Left kidney (tissue), 2 donors: ENCODE data around the gene SSTR5. TPM values are rescaled to one million over a fixed set of nuclear protein-coding genes. Genes with fewer than 3 reads are reported as not detected.
"Not testable (repeated sequence)": the region's sequence is repeated elsewhere in the genome, so short reads cannot be mapped to it uniquely, and the experiment has no call there.

Experiments
- DNase-seq: peaks from one replicate; pipeline ENCODE4 v3.0.0-alpha.2; 2013
- polyA plus RNA-seq: library from polyadenylated mRNA; unstranded; fragments of 120-200 nt; gene quantifications from one replicate; pipeline ENCODE4 v1.2.1, GENCODE V29; 2013; ENCODE audit not compliant: insufficient read length

Gene SSTR5
- polyA plus RNA-seq, 1 donor, result 0.27 TPM

- DNase-seq, result no peak
Observed at GRCh38 chr16:1073566-1074378, 1.2 kb downstream of the SSTR5 start.

- no peak for DNase-seq
Observed at GRCh38 chr16:1074379-1074649, 1.8 kb downstream of the SSTR5 start.

- DNase-seq, result no peak
Observed at GRCh38 chr16:1075546-1075945, 3.0 kb downstream of the SSTR5 start.

- DNase-seq, result no peak
Observed at GRCh38 chr16:1076801-1077576, 4.4 kb downstream of the SSTR5 start.

GRCh38 chr16:1077877-1078578 lies 5.5 kb downstream of the SSTR5 start:
- no peak for DNase-seq

GRCh38 chr16:1078579-1079021 lies 6.1 kb downstream of the SSTR5 start:
- no peak for DNase-seq

- no peak for DNase-seq
Observed at GRCh38 chr16:1079341-1079740, 6.8 kb downstream of the SSTR5 start.

GRCh38 chr16:1079786-1080525 lies 7.4 kb downstream of the SSTR5 start:
- DNase-seq, result no peak

- DNase-seq, result no peak
Observed at GRCh38 chr16:1080801-1081733, 8.5 kb downstream of the SSTR5 start.

GRCh38 chr16:1081734-1082265 lies 9.3 kb downstream of the SSTR5 start:
- DNase-seq, result no peak

GRCh38 chr16:1082266-1082951 lies 9.9 kb downstream of the SSTR5 start:
- no peak for DNase-seq

- peak; percentile 68 for DNase-seq
Observed at GRCh38 chr16:1082952-1083675, 10.6 kb downstream of the SSTR5 start.

- no peak for DNase-seq
Observed at GRCh38 chr16:1084971-1085370, 12.4 kb downstream of the SSTR5 start.

GRCh38 chr16:1086443-1086842 lies 13.9 kb downstream of the SSTR5 start:
- not testable (repeated sequence) for DNase-seq

- no peak for DNase-seq
Observed at GRCh38 chr16:1088295-1089170, 16.0 kb downstream of the SSTR5 start.

- DNase-seq, result no peak
Observed at GRCh38 chr16:1089439-1089821, 16.9 kb downstream of the SSTR5 start.

- no peak for DNase-seq
Observed at GRCh38 chr16:1089822-1090619, 17.5 kb downstream of the SSTR5 start.
